Activated CD8-positive, alpha-beta T cell treated with anti-CD3 and anti-CD28 coated beads, Interleukin-2, amount 10 ng/mL, durations not matched to agents 7 days and 5 days (primary cell): ENCODE results near the gene DIPK1C. TPM values are rescaled to one million over a fixed set of nuclear protein-coding genes. Genes with fewer than 3 reads are reported as not detected.

ENCODE experiments used
- ATAC-seq: fragments of 150-1000 bp; cut with Tn5 transposase; one replicate; pipeline ENCODE4 v1.10.0; 2021; ENCODE audit warnings: moderate library complexity
- CTCF ChIA-PET: fragments of 350-600 bp; sonication (Branson Sonifier 250); formaldehyde crosslinking; loops from one replicate; lab custom pipeline; 2021; ENCODE audit warnings: antibody characterized with exemption; lab: Charles Lee
- POLR2A ChIA-PET: fragments of 350-600 bp; sonication (Branson Sonifier 250); formaldehyde crosslinking; loops from one replicate; lab custom pipeline; 2021; ENCODE audit warnings: antibody characterized with exemption; lab: Charles Lee
- DNase-seq: peaks from one replicate; pipeline ENCODE4 v3.0.0-alpha.2; 2020
- H3K27ac Mint-ChIP-seq: one replicate; pipeline ENCODE4 v1.8.0; 2021; ENCODE audit warnings: mild to moderate bottlenecking, mixed read lengths
- H3K27me3 Mint-ChIP-seq: one replicate; pipeline ENCODE4 v1.8.0; 2021; ENCODE audit warnings: low read depth, mixed read lengths
- H3K36me3 Mint-ChIP-seq: one replicate; pipeline ENCODE4 v1.8.0; 2021; ENCODE audit warnings: low read depth, mixed read lengths
- H3K4me1 Mint-ChIP-seq: one replicate; pipeline ENCODE4 v1.8.0; 2021; ENCODE audit warnings: low read depth, mixed read lengths
- H3K4me3 Mint-ChIP-seq: one replicate; pipeline ENCODE4 v1.8.0; 2021; ENCODE audit warnings: mild to moderate bottlenecking, mixed read lengths
- H3K9me3 Mint-ChIP-seq: one replicate; pipeline ENCODE4 v1.8.0; 2022; ENCODE audit warnings: mixed read lengths; ENCODE audit not compliant: insufficient read depth
- total RNA-seq, 2 experiments: library from RNA; stranded (reverse); gene quantifications; one replicate each; pipeline ENCODE4 v1.2.3, GENCODE V29; 2021

DIPK1C gene
- total RNA-seq, 2 experiments from 2014 or later = not detected

DNA sequence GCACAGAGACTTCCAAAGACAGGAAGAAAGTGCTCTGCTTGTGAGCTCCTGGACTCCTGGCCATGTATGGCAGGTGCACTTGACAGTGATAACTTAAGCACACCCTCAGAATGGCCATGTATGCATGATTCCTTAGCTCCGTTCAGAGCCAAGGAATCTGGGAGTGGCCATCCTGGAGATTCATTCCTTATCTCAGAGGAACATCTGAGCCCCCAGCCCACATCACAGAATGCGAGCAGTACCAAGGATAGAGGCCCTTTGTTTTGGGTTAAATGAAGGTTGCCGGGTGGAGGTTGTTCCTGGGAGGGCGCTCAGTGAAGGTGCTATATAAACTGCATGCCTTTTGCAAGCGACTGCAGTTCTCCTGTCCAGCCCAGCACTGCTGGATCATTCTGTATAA, 26.9 kb downstream of the DIPK1C start:
- Mint-ChIP-seq H3K4me1 (no peaks in the 10 kb centered on the region), H3K36me3 (no peaks in the 10 kb centered on the region), H3K4me3 (no peak overlapping the region), H3K9me3 (no peaks in the 10 kb centered on the region), H3K27me3 (peaks cover 11% of the 10 kb centered on the region), H3K27ac (no peak overlapping the region)
- ChIA-PET POLR2A (no interaction called here), CTCF (no interaction called here)
- DNase-seq (no peak), ATAC-seq (no peak)

DNA sequence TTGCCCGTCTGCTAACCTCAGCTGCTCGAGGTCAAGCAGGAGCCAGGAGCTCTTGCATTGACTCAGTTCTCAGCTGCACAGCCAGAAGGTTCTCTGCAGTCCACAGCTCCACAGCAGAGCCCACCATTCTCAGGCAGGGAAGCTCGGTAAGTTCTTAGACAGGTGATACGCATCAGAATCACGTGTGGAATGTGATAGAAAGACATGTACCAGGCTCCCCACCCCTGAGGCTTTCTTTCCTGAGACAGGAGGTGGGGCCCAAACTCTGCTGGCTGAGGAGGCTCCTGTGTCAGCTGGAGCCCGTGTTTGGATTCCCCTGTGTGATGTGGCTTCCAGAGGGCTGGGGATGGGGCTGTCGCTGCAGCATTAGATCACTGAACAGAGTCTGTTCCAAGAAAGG, 28.0 kb downstream of the DIPK1C start:
- Mint-ChIP-seq H3K4me1 (no peaks in the 10 kb centered on the region), H3K36me3 (no peaks in the 10 kb centered on the region), H3K27ac (no peak overlapping the region), H3K4me3 (no peak overlapping the region), H3K27me3 (peaks cover 11% of the 10 kb centered on the region), H3K9me3 (no peaks in the 10 kb centered on the region)
- DNase-seq (no peak), ATAC-seq (no peak)
- ChIA-PET CTCF (interaction anchor here (1.8 kb wide), 1 partner anchor 64 kb away, joined by 5 read pairs; no protein-coding TSS in a partner anchor), POLR2A (no interaction called here)

DNA sequence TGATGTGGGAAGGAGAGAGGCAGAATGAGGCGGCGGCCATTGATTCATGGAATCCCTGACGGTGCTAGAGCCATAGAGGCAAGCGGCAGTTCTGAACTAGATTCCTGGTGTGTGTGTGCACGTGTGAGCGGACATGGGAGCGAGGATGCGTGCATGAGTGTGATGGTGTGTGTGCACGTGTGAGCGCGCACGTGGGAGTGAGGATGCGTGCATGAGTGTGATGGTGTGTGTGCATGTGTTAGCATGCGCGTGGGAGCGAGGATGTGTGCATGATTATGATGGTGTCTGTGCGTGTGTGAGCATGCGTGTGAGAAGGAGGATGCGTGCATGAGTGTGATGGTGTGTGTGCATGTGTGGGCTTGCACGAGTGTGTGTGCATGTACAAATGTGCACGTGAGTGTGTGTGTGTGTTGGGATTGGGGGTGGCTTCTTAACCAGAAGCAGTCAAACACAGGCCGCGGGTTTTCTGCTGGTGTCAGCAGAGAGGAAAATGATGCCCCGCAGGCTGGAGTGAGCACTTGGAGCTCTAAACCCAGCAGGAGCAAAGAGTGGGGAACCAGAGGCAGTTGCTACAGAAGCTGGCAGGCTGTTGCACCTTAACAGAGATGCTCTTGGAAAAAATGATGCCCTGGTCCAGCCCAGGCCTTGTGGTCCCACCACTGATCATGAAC, 29.5 kb downstream of the DIPK1C start:
- Mint-ChIP-seq H3K27ac (no peak overlapping the region), H3K9me3 (no peaks in the 10 kb centered on the region), H3K27me3 (peaks cover 10% of the 10 kb centered on the region), H3K4me1 (no peaks in the 10 kb centered on the region), H3K4me3 (no peak overlapping the region), H3K36me3 (no peaks in the 10 kb centered on the region)
- DNase-seq (no peak), ATAC-seq (no peak)
- CTCF ChIA-PET = interaction anchor here (1.8 kb wide), 1 partner anchor 66 kb away, joined by 5 read pairs; no protein-coding TSS in a partner anchor
- POLR2A ChIA-PET = no interaction called here

DNA sequence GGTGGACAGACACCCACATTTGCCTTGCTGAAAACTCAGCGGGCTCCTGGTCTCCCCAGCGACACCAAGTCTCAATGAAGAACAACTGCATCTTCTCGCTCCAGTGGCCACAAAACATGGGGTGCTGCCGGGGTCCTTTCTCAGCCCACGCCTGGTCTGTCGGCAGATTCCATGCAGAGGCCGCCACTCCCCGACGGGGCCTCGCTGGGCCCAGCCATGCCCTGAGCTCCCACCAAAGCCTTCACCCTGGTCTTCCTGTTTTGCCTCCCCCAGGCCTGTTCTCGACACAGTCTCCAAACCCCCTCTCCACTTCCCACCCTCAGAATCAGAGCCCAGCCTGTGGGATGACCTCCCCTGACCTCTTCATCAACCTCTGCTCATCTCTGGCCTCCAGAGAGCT, 31.2 kb downstream of the DIPK1C start:
- no peaks in the 10 kb centered on the region for H3K9me3 Mint-ChIP-seq
- no peaks in the 10 kb centered on the region for H3K36me3 Mint-ChIP-seq
- H3K4me1 Mint-ChIP-seq = no peaks in the 10 kb centered on the region
- no peak overlapping the region for H3K4me3 Mint-ChIP-seq
- DNase-seq (no peak), ATAC-seq (no peak)
- POLR2A ChIA-PET = no interaction called here
- CTCF ChIA-PET = no interaction called here
- H3K27me3 Mint-ChIP-seq = peaks cover 7% of the 10 kb centered on the region
- no peak overlapping the region for H3K27ac Mint-ChIP-seq

DNA sequence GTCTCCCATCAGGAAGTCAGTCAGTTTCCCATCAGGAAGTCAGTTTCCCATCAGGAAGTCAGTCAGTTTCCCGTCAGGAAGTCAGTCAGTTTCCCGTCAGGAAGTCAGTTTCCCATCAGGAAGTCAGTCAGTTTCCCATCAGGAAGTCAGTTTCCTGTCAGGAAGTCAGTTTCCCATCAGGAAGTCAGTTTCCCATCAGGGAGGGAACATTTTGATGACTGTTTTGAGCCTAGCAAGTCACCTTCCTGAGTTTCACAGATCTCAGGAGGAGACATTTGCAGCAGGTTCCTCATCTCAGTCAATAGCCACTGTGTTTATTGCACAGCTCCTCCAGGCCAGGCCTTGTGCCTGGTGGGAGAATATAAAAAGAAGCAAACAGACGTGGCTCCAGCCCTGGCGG, 31.9 kb downstream of the DIPK1C start:
- Mint-ChIP-seq H3K27me3 (peaks cover 8% of the 10 kb centered on the region), H3K4me3 (no peak overlapping the region), H3K4me1 (no peaks in the 10 kb centered on the region), H3K36me3 (no peaks in the 10 kb centered on the region), H3K27ac (no peak overlapping the region), H3K9me3 (no peaks in the 10 kb centered on the region)
- DNase-seq (no peak), ATAC-seq (no peak)
- POLR2A ChIA-PET = no interaction called here
- CTCF ChIA-PET = no interaction called here

DNA sequence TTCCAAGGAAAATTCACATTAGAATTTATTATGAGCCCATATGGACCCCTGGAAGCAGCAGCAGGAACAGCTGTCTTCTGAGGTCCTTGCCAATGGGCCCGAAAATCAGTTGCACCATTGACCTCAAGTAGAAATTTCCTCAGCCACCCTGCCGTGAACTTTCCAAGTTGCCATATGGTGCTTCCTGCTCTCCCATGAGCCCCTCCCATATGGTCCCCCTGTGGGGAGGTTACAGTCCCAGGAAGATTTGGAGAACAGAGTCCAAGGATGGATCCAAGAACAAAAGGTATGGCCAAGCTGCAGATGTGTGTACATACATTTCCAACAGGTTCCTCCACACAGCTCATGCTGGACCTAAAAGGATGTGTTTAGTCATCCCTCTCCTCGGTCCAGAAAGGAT, 34.6 kb downstream of the DIPK1C start:
- POLR2A ChIA-PET = no interaction called here
- Mint-ChIP-seq H3K4me1 (no peaks in the 10 kb centered on the region), H3K27me3 (peaks cover 18% of the 10 kb centered on the region), H3K4me3 (no peak overlapping the region), H3K9me3 (no peaks in the 10 kb centered on the region), H3K27ac (no peak overlapping the region), H3K36me3 (no peaks in the 10 kb centered on the region)
- DNase-seq = no peak
- no peak for ATAC-seq
- CTCF ChIA-PET = interaction anchor here (0.7 to 1.4 kb wide), 2 partner anchors 30 to 71 kb away, joined by 3 read pairs; no protein-coding TSS in a partner anchor

DNA sequence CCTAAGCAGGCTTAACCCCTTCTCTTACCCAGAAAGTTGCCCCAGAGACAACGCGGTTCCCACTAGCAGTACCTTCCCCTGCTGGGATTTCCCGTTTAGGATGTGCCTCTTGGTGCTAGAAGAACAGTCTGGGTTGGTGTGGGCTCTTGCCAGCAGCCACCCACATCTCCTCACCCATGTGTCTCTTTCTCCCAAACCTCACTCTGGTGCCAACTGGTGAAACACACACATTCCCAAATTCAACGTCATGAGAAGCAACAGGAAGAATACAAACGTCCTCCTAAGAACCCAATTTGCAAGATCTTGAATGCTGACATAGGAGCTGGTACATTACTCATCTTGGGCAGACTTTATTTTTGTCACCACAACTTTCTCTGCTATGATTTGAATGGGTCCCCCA, 36.2 kb downstream of the DIPK1C start:
- Mint-ChIP-seq H3K4me1 (no peaks in the 10 kb centered on the region), H3K27me3 (peaks cover 20% of the 10 kb centered on the region), H3K27ac (no peak overlapping the region), H3K4me3 (no peak overlapping the region), H3K9me3 (no peaks in the 10 kb centered on the region), H3K36me3 (no peaks in the 10 kb centered on the region)
- ChIA-PET POLR2A (no interaction called here), CTCF (no interaction called here)
- no peak for ATAC-seq
- no peak for DNase-seq

DNA sequence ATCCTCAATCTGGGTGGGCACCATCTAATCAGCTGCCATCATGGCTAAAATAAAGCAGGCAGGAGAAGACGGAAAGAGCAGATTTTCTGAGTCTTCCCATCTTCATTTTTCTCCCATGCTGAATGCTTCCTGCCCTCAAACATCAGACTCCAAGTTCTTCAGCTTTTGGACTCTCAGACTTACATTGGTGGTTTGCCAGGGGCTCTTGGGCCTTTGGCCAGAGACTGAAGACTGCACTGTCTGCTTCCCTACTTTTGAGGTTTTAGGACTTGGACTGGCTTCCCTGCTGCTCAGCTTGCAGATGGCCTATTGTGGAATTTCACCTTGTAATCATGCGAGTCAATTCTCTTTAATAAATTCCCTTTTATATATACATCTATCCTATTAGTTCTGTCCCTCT, 36.6 kb downstream of the DIPK1C start:
- Mint-ChIP-seq H3K27me3 (peaks cover 20% of the 10 kb centered on the region), H3K36me3 (no peaks in the 10 kb centered on the region), H3K4me1 (no peaks in the 10 kb centered on the region), H3K27ac (no peak overlapping the region), H3K4me3 (no peak overlapping the region), H3K9me3 (no peaks in the 10 kb centered on the region)
- ChIA-PET CTCF (no interaction called here), POLR2A (no interaction called here)
- no peak for DNase-seq
- ATAC-seq = no peak

DNA sequence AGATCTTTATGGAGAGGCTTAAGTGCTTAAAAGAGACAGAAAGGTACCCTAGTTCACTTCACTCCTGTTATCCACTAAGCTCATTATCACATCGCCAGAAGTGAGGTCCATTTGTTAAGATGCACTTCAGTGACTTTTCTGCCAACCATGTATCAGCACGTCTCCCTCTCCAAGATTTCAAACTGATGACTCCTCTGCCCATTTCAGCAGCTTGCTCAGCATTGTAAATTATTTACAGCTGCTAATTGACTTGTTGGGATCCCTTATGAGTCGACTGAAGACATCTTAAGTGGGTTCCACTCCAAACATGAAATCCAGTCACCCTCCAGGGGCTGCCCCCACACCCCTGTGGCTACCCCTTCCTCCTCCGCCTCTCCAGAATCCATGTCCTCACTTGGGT, 37.3 kb downstream of the DIPK1C start:
- DNase-seq (no peak), ATAC-seq (no peak)
- Mint-ChIP-seq H3K9me3 (no peaks in the 10 kb centered on the region), H3K27ac (no peak overlapping the region), H3K4me3 (no peak overlapping the region), H3K36me3 (no peaks in the 10 kb centered on the region), H3K27me3 (peaks cover 20% of the 10 kb centered on the region), H3K4me1 (no peaks in the 10 kb centered on the region)
- ChIA-PET CTCF (interaction anchor here (0.8 kb wide), 1 partner anchor 66 kb away, joined by 3 read pairs; no protein-coding TSS in a partner anchor), POLR2A (no interaction called here)

DNA sequence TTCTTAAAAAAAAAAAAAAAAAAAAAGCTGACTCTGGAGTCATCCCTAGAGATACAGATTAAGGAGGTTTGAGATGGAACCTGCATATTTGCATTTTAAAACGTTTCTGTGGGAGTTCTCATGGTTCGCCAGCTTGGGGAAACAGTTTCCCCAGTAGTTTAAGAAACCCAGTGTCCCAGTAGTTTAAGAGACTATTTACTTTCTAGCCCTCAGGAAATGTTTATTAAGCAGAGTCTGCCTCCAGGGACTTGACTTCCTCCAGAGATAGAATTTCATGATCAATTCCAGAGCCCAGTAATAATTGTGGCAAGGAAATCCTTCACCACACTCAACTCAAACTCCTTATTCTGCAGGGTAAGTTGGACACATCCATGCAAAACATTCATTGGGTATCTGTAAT, 39.1 kb downstream of the DIPK1C start:
- H3K4me1 Mint-ChIP-seq = no peaks in the 10 kb centered on the region
- ChIA-PET POLR2A (no interaction called here), CTCF (no interaction called here)
- no peaks in the 10 kb centered on the region for H3K9me3 Mint-ChIP-seq
- no peak overlapping the region for H3K4me3 Mint-ChIP-seq
- peaks cover 20% of the 10 kb centered on the region for H3K27me3 Mint-ChIP-seq
- no peak for ATAC-seq
- H3K27ac Mint-ChIP-seq = no peak overlapping the region
- DNase-seq = no peak
- H3K36me3 Mint-ChIP-seq = no peaks in the 10 kb centered on the region

DNA sequence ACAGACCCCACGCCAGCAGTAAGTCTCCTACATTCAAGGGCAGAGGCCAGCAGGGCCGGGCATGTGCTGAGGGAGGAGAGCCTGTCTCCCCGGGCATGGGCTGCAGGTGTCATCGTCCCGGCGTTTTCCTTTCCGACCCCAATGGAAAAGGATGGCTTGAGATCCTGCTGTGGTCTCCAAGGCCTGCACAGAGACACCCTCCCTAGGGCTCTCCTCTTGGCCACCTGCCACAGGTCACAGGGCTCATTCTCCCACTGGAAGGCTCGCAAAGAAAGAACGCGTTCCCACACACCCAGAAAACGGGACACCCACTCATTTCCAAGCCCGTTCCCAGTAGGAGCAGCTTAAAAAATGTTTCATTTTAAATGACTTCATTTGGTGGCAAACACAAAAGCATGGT, 41.0 kb downstream of the DIPK1C start:
- ATAC-seq (no peak), DNase-seq (no peak)
- ChIA-PET CTCF (no interaction called here), POLR2A (no interaction called here)
- H3K4me3 Mint-ChIP-seq = no peak overlapping the region
- H3K27me3 Mint-ChIP-seq = peaks cover 19% of the 10 kb centered on the region
- no peaks in the 10 kb centered on the region for H3K4me1 Mint-ChIP-seq
- no peaks in the 10 kb centered on the region for H3K36me3 Mint-ChIP-seq
- H3K27ac Mint-ChIP-seq = no peak overlapping the region
- H3K9me3 Mint-ChIP-seq = no peaks in the 10 kb centered on the region

DNA sequence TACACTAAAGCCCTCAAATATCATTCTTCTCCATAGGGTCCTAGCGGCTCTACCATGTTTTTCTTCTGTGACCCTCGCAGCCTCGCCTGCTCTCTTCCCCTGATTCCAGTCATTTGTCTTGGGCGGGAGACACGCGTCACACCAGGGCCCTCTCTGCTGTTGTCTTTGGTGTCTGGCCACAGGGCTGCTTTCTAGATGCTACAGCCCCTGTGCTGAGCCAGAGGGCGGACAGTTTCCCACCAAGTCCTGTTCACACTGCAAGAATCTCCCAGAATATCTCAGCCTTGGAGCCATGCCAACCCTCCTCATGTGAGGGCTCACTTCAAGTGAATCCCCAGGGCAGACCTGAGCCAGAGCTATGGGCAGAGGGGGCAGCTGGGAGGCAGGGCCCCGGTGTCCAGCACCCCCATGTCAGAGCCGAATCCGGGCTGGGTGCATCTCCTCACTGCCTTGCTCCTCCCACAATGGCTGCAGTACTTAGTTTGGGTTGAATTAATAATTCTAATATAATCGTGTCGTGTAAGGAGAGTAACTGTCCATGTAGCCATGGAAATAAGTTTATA, 42.1 kb downstream of the DIPK1C start:
- H3K4me3 Mint-ChIP-seq = no peak overlapping the region
- ChIA-PET POLR2A (no interaction called here), CTCF (no interaction called here)
- peaks cover 16% of the 10 kb centered on the region for H3K27me3 Mint-ChIP-seq
- DNase-seq (no peak), ATAC-seq (no peak)
- H3K4me1 Mint-ChIP-seq = peaks cover 9% of the 10 kb centered on the region
- no peak overlapping the region for H3K27ac Mint-ChIP-seq
- no peaks in the 10 kb centered on the region for H3K9me3 Mint-ChIP-seq
- no peaks in the 10 kb centered on the region for H3K36me3 Mint-ChIP-seq
